Measurements from ENCODE around the gene SSH3. TPM values are rescaled to one million over a fixed set of nuclear protein-coding genes. Genes with fewer than 3 reads are reported as not detected.
A peak's percentile ranks its signal among the peaks of the same experiment; 100 is the strongest.

Gene SSH3
- total and polyA plus RNA-seq, 2 donors (not counting 1 experiment from before 2014, with no cell fraction given) = 6.9 to 15.7 TPM

DNA sequence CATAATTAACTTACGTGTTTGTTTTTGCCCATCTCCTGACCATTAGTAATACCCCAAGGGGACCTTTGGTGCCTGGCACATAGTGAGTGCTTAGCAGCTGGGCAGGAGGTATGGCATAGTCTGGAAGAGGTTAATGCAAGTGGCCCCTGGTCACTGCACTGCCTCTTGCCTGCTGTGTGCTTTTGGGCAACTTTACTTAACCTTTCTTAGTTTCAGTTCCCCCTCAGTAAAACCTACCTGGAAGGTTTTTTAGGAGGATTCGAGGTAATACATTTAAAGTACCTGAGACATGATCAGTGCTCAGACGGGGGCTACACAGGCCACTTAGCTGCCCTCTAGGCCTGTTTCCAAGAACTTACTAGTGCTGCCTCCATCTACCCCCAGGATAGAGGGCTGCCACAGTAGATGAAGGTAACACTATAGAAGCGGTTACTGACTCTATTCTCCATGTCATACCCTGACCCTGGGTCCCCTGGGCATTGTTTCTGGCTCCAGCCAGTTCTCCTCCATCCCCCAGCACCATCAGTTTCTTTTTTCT lies 46.7 kb downstream of the SSH3 start:
- Histone ChIP-seq H3K9ac (ENCODE audit: insufficient read depth, low read length) (no peak overlapping the region), H3K36me3 (ENCODE audit: control insufficient read depth, insufficient read depth, low read length) (peaks cover 1% of the 10 kb centered on the region), H3K9me3 (ENCODE audit: control insufficient read depth, insufficient read depth, low read depth, low read length) (no peaks in the 10 kb centered on the region), H3K4me3 (replicated peaks in 1 of 4; ENCODE audit: control extremely low read depth in 1 of 4, insufficient read depth in 1 of 4, low read depth in 3 of 4, low read length in 4 of 4) (no peak overlapping the region), H2AFZ (ENCODE audit: low read length) (no peak overlapping the region), H4K20me1 (ENCODE audit: control insufficient read depth, extremely low read depth, insufficient read depth, low read length) (no peaks in the 10 kb centered on the region), H3K4me1 (ENCODE audit: control insufficient read depth, extremely low read depth, insufficient read depth, low read length) (peaks cover 20% of the 10 kb centered on the region), H3K79me2 (ENCODE audit: control insufficient read depth, insufficient read depth, low read length) (peaks cover 4% of the 10 kb centered on the region), H3K27me3 (ENCODE audit: control insufficient read depth, insufficient read depth, low read length) (no peaks in the 10 kb centered on the region), H3K27ac (ENCODE audit: insufficient read depth, low read length) (no peak overlapping the region), H3K4me2 (ENCODE audit: extremely low read depth, insufficient read depth, low read length) (no peak overlapping the region)
- TF ChIP-seq, protein P1, sequence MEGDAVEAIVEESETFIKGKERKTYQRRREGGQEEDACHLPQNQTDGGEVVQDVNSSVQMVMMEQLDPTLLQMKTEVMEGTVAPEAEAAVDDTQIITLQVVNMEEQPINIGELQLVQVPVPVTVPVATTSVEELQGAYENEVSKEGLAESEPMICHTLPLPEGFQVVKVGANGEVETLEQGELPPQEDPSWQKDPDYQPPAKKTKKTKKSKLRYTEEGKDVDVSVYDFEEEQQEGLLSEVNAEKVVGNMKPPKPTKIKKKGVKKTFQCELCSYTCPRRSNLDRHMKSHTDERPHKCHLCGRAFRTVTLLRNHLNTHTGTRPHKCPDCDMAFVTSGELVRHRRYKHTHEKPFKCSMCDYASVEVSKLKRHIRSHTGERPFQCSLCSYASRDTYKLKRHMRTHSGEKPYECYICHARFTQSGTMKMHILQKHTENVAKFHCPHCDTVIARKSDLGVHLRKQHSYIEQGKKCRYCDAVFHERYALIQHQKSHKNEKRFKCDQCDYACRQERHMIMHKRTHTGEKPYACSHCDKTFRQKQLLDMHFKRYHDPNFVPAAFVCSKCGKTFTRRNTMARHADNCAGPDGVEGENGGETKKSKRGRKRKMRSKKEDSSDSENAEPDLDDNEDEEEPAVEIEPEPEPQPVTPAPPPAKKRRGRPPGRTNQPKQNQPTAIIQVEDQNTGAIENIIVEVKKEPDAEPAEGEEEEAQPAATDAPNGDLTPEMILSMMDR (conservative IDR thresholded peaks at IDR 0.05 in 1 of 2, IDR thresholded peaks at IDR 0.05 in 1 of 2; ENCODE audit: low read depth in 1 of 2, low read length in 2 of 2) = no peak
- no peak for TF ChIP-seq EZH2 (IDR thresholded peaks at IDR 0.05; ENCODE audit: low read length, missing control alignments)
- DNase-seq (ENCODE audit: low read depth in 2 of 2) = no peak

DNA sequence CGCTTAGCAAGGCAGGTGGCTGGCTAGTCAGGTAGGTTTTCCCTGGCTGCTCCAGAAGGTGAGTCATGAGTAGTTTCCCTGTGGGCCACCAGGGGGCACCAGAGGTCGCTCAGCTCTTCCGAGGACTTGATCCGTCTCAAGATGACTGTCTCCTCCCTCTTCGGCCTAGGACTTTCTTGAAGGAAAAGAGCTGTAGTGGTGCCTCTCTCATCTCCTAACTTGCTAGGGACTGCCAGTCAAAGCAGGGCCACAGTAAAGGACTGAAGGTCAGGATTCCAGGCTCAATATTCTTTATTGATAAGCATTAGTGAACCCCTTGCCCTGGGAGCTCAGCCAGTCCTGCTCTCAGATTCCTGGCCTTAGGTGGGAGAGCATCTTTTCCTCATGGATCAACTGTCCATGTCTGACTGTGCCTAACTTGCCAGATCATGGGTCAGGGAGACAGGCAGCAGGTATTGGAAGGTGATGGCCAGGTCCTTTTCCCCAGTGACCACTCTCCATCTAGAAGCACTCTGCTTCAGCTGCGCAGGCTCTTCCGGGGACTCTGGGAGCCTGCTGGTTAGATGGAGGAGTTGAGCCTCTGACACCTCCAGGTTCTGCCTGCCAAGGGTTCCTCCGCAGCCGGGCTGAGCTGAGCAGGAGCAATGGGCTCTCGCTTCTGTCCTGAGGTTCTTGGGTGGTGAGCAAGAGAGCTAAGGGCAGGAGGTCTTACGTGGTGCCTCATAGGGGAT lies 48.1 kb downstream of the SSH3 start:
- H3K4me1 ChIP-seq (ENCODE audit: control insufficient read depth, extremely low read depth, insufficient read depth, low read length) = peaks cover 30% of the 10 kb centered on the region
- TF ChIP-seq EZH2 (IDR thresholded peaks at IDR 0.05; ENCODE audit: low read length, missing control alignments) = no peak
- TF ChIP-seq, protein P1 (conservative IDR thresholded peaks at IDR 0.05 in 1 of 2, IDR thresholded peaks at IDR 0.05 in 1 of 2; ENCODE audit: low read depth in 1 of 2, low read length in 2 of 2) = peak; percentile 79 to 97
- no peaks in the 10 kb centered on the region for H4K20me1 ChIP-seq (ENCODE audit: control insufficient read depth, extremely low read depth, insufficient read depth, low read length)
- H3K27me3 ChIP-seq (ENCODE audit: control insufficient read depth, insufficient read depth, low read length) = no peaks in the 10 kb centered on the region
- H3K27ac ChIP-seq (ENCODE audit: insufficient read depth, low read length) = peak overlapping the region; percentile 50
- peaks cover 4% of the 10 kb centered on the region for H3K79me2 ChIP-seq (ENCODE audit: control insufficient read depth, insufficient read depth, low read length)
- H3K4me3 ChIP-seq (replicated peaks in 1 of 4; ENCODE audit: control extremely low read depth in 1 of 4, insufficient read depth in 1 of 4, low read depth in 3 of 4, low read length in 4 of 4) = no peak overlapping the region
- peaks cover 1% of the 10 kb centered on the region for H3K36me3 ChIP-seq (ENCODE audit: control insufficient read depth, insufficient read depth, low read length)
- H2AFZ ChIP-seq (ENCODE audit: low read length) = no peak overlapping the region
- H3K9ac ChIP-seq (ENCODE audit: insufficient read depth, low read length) = peak overlapping the region; percentile 41
- H3K4me2 ChIP-seq (ENCODE audit: extremely low read depth, insufficient read depth, low read length) = peak overlapping the region; percentile 36
- H3K9me3 ChIP-seq (ENCODE audit: control insufficient read depth, insufficient read depth, low read depth, low read length) = no peaks in the 10 kb centered on the region
- DNase-seq (ENCODE audit: low read depth in 2 of 2) = peak; percentile 67 to 81

DNA sequence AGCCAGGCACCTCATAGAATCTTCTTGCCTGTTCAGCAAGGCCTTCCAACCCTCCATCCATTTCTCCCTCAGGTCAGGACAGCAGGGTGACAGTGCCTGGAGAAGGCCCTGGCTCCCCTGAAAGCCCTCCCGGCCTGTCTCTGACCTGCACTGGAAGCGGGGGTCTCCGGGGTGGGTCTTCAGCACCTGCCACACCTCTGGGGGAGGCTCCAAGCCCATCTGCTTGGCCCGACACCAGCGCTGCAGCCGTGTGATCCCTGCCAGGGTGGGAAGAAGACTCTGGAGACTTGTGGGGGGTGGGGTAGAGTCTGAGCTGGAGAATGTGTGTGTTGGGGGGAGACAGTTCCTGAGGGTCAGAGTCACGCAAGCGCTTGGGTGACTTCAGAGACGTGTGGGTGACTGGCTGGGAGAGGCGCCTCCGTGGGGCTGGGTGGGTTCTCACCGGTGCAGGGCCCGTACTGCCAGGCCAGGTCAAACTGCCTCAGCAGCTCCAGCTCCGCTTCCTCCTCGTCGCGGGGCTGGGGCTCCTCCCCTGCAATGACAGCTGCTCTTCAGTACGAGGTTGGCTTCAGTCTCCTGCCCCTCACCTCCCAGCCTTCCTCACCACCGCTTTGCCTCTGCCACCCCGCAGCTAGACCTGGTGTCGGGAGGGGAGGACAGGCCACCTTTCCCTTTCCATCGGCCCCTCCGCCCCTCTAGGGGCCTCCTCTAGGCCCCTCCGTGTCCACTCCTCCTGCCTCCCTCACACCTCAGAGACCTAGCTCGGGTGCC lies 49.4 kb downstream of the SSH3 start:
- Histone ChIP-seq H3K27me3 (ENCODE audit: control insufficient read depth, insufficient read depth, low read length) (no peaks in the 10 kb centered on the region), H4K20me1 (ENCODE audit: control insufficient read depth, extremely low read depth, insufficient read depth, low read length) (no peaks in the 10 kb centered on the region), H3K4me2 (ENCODE audit: extremely low read depth, insufficient read depth, low read length) (peak overlapping the region; percentile 91), H3K9ac (ENCODE audit: insufficient read depth, low read length) (peak overlapping the region; percentile 95), H3K27ac (ENCODE audit: insufficient read depth, low read length) (peak overlapping the region; percentile 99), H3K4me3 (replicated peaks in 1 of 4; ENCODE audit: control extremely low read depth in 1 of 4, insufficient read depth in 1 of 4, low read depth in 3 of 4, low read length in 4 of 4) (peak overlapping the region; percentile 52 to 93 (median 78)), H3K36me3 (ENCODE audit: control insufficient read depth, insufficient read depth, low read length) (peaks cover 1% of the 10 kb centered on the region), H2AFZ (ENCODE audit: low read length) (no peak overlapping the region), H3K9me3 (ENCODE audit: control insufficient read depth, insufficient read depth, low read depth, low read length) (no peaks in the 10 kb centered on the region), H3K4me1 (ENCODE audit: control insufficient read depth, extremely low read depth, insufficient read depth, low read length) (peaks cover 39% of the 10 kb centered on the region), H3K79me2 (ENCODE audit: control insufficient read depth, insufficient read depth, low read length) (peaks cover 4% of the 10 kb centered on the region)
- no peak for DNase-seq (ENCODE audit: low read depth in 2 of 2)
- TF ChIP-seq, protein P1 (conservative IDR thresholded peaks at IDR 0.05 in 1 of 2, IDR thresholded peaks at IDR 0.05 in 1 of 2; ENCODE audit: low read depth in 1 of 2, low read length in 2 of 2) = no peak
- TF ChIP-seq EZH2 (IDR thresholded peaks at IDR 0.05; ENCODE audit: low read length, missing control alignments) = no peak

All from fibroblast of lung (primary cell).